ENCODE measurements around the gene GRAMD1A. TPM values are rescaled to one million over a fixed set of nuclear protein-coding genes. Genes with fewer than 3 reads are reported as not detected.

GRAMD1A gene
- total RNA-seq, 1 experiment from 2014 or later: 62.7 TPM

DNA sequence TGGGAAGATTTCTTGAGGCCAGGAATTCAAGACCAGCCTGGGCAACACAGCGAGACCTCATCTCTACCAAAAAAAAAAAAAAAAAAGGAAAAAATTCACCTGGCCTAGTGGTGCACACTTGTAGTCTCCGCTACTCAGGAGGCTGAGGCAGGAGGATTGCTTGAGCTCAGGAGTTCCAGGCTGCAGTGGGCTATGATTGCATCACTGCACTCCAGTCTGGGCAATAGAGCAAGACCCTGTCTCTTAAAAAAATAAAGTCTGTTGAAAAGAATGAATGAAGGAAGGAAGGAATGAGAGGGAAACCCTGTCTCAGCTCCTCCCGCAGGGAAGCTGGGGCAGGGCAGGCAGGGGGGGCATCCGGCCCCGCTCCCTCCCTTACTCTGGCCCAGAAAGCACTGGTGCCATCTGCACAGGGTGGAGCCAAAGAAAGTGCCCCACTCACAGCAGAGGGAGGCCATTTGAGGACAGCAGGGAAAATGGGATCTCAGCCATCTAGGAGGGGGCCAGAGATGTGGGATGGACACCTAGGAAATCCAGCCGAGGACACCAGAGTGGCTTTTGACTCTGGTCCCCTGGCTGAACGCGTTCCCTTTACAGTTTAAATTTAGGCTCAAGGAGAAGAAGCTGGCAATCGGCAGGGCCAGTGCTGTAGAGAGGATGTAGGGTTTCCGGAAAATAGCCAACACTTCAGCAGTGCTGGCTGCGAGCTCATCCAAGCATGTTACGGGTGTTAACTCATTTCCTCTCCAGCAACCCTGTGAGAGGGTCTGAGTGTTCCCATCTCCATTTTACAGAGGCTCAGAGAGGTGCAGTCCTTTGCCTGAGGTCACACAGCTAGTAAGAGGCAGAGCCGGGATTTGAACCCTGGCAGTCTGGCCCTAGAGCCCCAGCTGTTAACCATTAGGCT is 37.8 kb downstream of the GRAMD1A start:
- Histone ChIP-seq H3K27me3 (ENCODE audit: insufficient read depth, low read depth) (0 out of 2 replicates have a peak, but pooled peaks cover 3% of the 10 kb centered on the region), H3K4me2 (no peak overlapping the region), H3K36me3 (ENCODE audit: low read depth) (no peaks in the 10 kb centered on the region), H2AFZ (no peak overlapping the region), H3F3A (ENCODE audit: insufficient read depth, low read depth) (no peaks in the 10 kb centered on the region), H3K4me3 (no peak overlapping the region), H3K79me2 (ENCODE audit: low read depth) (no peaks in the 10 kb centered on the region), H3K9me2 (ENCODE audit: insufficient read depth) (no peaks in the 10 kb centered on the region), H3K27ac (no peak overlapping the region), H3K9me3 (ENCODE audit: insufficient read depth, low read depth) (no peaks in the 10 kb centered on the region), H3K4me1 (replicated peaks; ENCODE audit: insufficient read depth) (peaks cover 8% of the 10 kb centered on the region; the same call in 1 of the 2 replicates), H4K20me1 (ENCODE audit: insufficient read depth) (no peaks in the 10 kb centered on the region)
- ChIA-PET POLR2A (ENCODE audit: unreplicated experiment) (no interaction called here), CTCF (interaction anchor here (0.7 kb wide), 1 partner anchor 79 kb away, joined by 7 read pairs; no protein-coding TSS in a partner anchor)
- BruUV-seq (replicated peaks): no TSS peak
- intact Hi-C loops (cut with micrococcal nuclease; ENCODE audit: unreplicated experiment): no loop called here
- no peak for TF ChIP-seq CTCF (conservative IDR thresholded peaks at IDR 0.05)
- TF ChIP-seq EZH2 (IDR thresholded peaks at IDR 0.05; ENCODE audit: low read depth): no peak
- DNase-seq: no peak

DNA sequence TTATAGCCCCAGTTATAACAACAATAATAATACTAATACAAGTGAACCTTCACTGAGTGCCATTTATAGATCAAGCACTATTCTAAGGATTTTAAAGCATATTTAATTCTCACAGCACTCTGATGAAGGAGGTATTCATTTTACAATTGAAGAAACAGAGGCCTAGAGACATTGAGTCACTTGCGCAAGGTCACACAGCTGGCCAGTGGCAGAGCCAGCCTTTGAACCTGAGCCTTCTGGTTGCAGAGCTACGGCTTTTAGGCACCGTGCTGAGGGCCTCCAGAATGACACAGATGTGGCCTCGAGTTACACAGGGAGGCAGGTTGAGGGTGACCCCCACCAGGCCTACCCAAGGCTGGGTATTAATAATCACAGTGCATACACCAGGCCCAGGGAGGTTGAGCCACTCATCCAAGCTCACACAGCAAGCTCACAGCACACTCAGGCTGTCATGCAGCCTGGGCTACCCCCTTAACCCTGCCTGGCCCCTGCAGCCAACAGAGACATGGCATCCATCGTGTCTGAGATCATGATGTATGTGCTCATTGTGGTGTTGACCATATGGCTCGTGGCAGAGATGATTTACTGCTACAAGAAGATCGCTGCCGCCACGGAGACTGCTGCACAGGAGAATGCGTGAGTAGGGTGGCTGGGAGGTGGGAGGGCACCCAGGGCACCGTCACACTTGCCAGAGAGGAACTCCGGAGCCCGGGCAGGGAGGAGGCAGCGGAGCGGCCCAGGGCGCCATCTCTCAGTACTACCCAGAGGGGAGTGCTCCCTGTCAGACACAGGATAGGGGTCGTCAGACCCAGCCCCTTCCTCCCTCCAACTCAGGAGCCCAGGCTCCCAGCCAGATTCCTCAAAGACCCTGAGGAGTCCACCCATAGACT is 38.7 kb downstream of the GRAMD1A start:
- Histone ChIP-seq H3K4me2 (no peak overlapping the region), H3F3A (ENCODE audit: insufficient read depth, low read depth) (peaks cover 2% of the 10 kb centered on the region; the same call in 1 of the 2 replicates), H3K79me2 (ENCODE audit: low read depth) (no peaks in the 10 kb centered on the region), H3K4me1 (replicated peaks; ENCODE audit: insufficient read depth) (peaks cover 8% of the 10 kb centered on the region; the same call in 1 of the 2 replicates), H3K27ac (no peak overlapping the region), H3K27me3 (ENCODE audit: insufficient read depth, low read depth) (no peaks in the 10 kb centered on the region), H2AFZ (no peak overlapping the region), H4K20me1 (ENCODE audit: insufficient read depth) (no peaks in the 10 kb centered on the region), H3K9me3 (ENCODE audit: insufficient read depth, low read depth) (no peaks in the 10 kb centered on the region), H3K9me2 (ENCODE audit: insufficient read depth) (no peaks in the 10 kb centered on the region), H3K36me3 (ENCODE audit: low read depth) (no peaks in the 10 kb centered on the region), H3K4me3 (no peak overlapping the region)
- TF ChIP-seq CTCF (conservative IDR thresholded peaks at IDR 0.05): no peak
- TF ChIP-seq EZH2 (IDR thresholded peaks at IDR 0.05; ENCODE audit: low read depth): no peak
- BruUV-seq (replicated peaks): no TSS peak
- POLR2A ChIA-PET (ENCODE audit: unreplicated experiment): no interaction called here
- DNase-seq: no peak
- intact Hi-C loops (cut with micrococcal nuclease; ENCODE audit: unreplicated experiment): no loop called here
- CTCF ChIA-PET: no interaction called here

Data from PC-9 (cell line).